ENCODE results near the gene TMEM126B.
A peak's percentile ranks its signal among the peaks of the same experiment; 100 is the strongest.
"Not testable (repeated sequence)": the region's sequence is repeated elsewhere in the genome, so short reads cannot be mapped to it uniquely, and the experiment has no call there.

Gene TMEM126B

DNA sequence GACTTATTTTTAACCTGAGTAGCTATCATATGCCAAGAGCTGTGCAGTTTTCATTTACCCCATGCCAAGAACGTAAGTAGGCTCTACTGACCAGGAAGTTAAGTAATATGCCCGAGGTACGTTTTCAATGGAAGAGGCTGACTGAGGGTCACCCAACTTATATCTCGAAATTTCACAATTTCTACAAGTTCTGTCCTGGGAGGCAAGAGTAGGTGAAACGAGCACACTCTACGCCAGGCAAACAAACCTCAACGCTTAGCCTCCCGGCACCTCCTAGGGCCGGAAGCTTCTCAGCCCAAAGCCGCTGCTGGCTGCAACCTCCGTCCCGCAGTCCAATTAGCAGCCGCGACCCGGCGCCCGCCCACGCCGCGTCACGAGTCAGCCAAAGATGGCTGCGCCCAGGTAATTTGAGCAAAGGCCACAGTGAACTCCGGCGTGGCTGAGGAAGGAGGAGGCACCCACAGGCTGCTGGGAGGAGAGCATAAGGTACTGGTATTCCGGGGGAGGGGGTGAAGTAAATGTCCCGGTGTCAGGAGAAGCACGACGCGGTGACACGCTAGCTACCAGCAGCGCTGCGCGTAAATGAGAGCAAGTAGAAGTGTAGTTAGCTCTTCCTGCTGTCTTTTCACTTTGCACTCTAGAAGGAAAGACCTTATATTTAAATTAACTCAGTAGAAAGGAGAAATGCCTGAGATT is 19.4 kb downstream of the TMEM126B start, which contains the start of gene TMEM126A:
Gene TMEM126A, plus strand, starts transcription at position 364 of the 696 bp plus-strand sequence. CDS start 2,289 bp downstream, outside the sequence.
- peak; percentile 94 for DNase-seq (ENCODE audit: low read depth, low spot score)

DNA sequence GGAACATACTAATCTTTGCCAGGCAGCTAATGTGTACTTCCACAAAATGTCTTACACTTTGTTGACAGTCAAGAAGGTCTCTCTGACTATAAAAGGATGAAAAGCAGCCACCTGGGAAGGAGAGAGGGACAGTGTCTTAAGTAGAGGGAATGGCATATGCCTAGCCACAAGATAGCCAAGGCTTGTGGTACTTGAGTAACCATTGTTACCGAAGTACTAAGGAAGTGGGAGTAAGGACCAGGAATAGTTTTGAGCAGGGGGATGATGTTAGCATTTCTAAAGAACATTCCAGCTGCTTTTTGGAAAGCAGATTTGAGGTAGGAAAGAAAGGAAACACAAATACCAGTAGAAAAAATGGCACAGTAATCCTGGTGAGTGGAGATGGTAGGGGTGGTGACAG is 22.7 kb downstream of the TMEM126B start:
- DNase-seq (ENCODE audit: low read depth, low spot score), result no peak

- DNase-seq (ENCODE audit: low read depth, low spot score), result no peak
Measured at GRCh38 chr11:85652786-85653447, 24.5 kb downstream of the TMEM126B start.

DNA sequence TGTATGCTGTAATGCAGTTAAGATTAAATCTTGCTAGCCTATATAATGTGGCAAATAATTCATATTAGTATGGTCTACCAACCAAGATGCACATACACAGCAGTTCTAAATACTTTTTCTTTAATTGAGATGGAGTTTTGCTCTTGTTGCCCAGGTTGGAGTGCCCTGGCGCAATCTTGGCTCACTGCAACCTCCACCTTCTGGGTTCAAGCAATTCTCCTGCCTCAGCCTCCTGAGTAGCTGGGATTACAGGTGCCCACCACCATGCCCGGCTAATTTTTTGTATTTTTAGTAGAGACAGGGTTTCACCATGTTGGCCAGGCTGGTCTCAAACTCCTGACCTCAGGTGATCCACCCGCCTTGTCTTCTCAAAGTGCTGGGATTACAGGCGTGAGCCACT is 25.9 kb downstream of the TMEM126B start:
- DNase-seq (ENCODE audit: low read depth, low spot score), result not testable (repeated sequence)

GRCh38 chr11:85656777-85657176 is 28.4 kb downstream of the TMEM126B start:
- DNase-seq (ENCODE audit: low read depth, low spot score), result no peak

DNA sequence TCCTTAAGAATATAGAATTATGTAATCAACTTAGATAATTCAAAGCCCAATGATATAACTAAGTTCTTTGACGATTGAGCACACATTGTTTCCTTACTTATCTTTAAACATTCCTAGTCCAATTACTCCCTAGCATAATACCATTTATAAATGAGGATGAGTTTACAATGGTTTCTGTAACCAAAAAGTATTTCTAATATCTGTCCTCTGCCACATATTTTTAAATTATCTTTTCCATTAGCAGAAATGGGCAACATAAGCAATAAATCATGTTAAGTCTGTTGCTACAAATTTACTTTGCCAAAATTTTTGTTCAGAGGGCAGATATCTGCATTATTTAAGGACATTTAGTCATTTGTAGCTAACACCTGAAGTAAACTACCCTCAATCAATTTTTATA is 29.8 kb downstream of the TMEM126B start:
- DNase-seq (ENCODE audit: low read depth, low spot score), result no peak

- DNase-seq (ENCODE audit: low read depth, low spot score), result no peak
Measured at GRCh38 chr11:85661972-85662664, 33.7 kb downstream of the TMEM126B start.

GRCh38 chr11:85663080-85663752 is 34.8 kb downstream of the TMEM126B start:
- peak; percentile 20 for DNase-seq (ENCODE audit: low read depth, low spot score)

- DNase-seq (ENCODE audit: low read depth, low spot score), result peak; percentile 81
Measured at GRCh38 chr11:85663753-85664614, 35.6 kb downstream of the TMEM126B start.

GRCh38 chr11:85664615-85665481 is 36.5 kb downstream of the TMEM126B start, which contains the start of gene CREBZF:
Gene CREBZF (minus strand): TSS chr11:85665129. CDS start chr11:85664875, 254 bp downstream.
- DNase-seq (ENCODE audit: low read depth, low spot score), result peak; percentile 98

GRCh38 chr11:85665733-85666132 is 37.3 kb downstream of the TMEM126B start:
- DNase-seq (ENCODE audit: low read depth, low spot score), result peak; percentile 58

GRCh38 chr11:85666687-85667086 is 38.3 kb downstream of the TMEM126B start:
- no peak for DNase-seq (ENCODE audit: low read depth, low spot score)

- DNase-seq (ENCODE audit: low read depth, low spot score), result no peak
Measured at GRCh38 chr11:85668157-85668556, 39.8 kb downstream of the TMEM126B start.

DNA sequence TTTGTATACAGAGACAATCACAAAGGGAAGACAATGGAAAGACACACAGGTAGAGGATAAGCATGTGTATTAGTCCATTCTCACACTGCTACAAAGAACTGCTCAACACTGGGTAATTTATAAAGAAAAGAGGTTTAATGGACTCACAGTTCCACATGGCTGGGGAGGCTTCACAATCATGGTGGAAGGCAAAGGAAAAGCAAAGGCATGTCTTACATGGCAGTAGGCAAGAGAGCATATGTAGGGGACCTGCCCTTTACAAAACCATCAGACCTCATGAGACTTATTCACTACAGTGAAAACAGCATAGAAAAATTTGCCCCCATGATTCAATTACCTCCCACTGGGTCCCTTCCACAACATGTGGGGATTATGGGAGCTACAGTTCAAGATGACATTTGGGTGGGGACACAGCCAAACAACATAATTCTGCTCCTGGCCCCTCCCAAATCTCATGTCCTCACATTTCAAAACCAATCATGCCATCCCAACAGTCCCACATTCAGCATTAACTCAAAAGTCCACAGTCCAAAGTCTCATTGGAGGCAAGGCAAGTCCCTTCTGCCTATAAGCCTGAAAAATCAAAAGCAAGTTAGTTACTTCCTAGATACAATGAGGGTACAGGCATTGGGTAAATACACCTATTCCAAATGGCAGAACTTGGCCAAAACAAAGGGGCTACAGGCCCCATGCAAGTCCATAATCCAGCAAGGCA is 42.7 kb downstream of the TMEM126B start:
- DNase-seq (ENCODE audit: low read depth, low spot score), result not testable (repeated sequence)

DNA sequence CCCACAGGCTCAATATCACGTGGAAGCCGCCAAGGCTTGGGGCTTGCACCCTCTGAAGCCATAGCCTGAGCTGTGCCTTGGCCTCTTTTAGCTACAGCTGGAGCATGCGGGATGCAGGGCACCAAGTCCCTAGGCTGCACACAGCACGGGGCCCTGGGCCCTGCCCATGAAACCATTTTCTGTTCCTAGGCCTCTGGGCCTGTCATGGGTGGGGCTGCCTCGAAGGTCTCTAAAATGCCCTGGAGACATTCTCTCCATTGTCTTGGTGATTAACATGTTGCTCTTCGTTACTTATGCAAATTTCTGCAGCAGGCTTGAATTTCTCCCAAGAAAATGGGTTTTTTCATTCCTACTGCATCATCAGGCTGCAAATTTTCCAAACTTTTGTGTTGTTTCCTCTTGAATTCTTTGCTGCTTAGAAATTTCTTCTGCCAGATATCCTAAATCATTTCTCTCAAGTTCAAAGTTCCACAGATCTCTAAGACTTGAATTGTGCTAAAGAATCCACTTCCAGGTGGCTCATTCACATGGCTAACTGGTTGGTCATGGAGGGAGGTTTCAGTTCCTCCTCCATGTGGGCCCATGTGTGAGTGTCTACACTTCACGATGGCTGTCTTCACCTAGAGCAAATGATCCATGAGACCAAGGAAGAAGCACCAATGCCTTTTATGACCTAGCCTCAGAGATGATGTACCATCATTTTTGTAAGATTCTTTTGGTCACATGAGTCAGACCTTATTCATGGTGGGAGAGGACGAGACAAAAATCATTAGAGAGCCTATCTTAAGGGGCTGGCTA is 43.9 kb downstream of the TMEM126B start:
- DNase-seq (ENCODE audit: low read depth, low spot score), result no peak

- DNase-seq (ENCODE audit: low read depth, low spot score), result no peak
Measured at GRCh38 chr11:85673393-85673792, 45.0 kb downstream of the TMEM126B start.

- no peak for DNase-seq (ENCODE audit: low read depth, low spot score)
Measured at GRCh38 chr11:85679576-85679975, 51.2 kb downstream of the TMEM126B start.

DNA sequence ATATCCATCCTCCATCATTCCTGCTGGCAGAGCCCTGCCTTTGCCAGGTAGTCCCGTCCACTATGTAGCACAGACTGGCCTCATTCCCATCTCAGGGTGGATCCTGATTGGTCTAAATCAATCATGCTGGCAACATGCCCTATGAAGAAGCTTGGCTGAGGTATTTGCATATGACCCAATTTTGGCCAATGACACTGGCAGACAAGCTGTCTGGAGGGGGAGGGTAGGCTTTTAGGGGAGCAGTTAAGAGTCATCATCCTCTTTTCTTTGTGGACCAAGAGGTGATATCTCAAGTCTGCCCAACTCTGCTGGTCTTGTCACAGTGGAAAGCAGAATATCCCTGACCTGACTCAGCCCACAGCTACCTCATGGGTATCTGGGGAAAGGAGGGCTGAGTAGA is 52.5 kb downstream of the TMEM126B start:
- DNase-seq (ENCODE audit: low read depth, low spot score), result no peak
